Panc1 (cell line): ENCODE data around the gene RNF169.

Experiments used
- CTCF ChIP-seq: fragments of 450-650 bp; IDR thresholded peaks from 2 replicates; pipeline ENCODE4 v1.5.1; 2017; ENCODE audit warnings: mild to moderate bottlenecking
- POLR2AphosphoS5 ChIP-seq: IDR thresholded peaks from 2 replicates; pipeline ENCODE4 v1.6.1; 2012; ENCODE audit warnings: mild to moderate bottlenecking, low read depth, low read length, moderate library complexity
- TCF7L2 ChIP-seq: IDR thresholded peaks from 2 replicates; pipeline ENCODE4 v1.6.1; 2011; ENCODE audit warnings: mild to moderate bottlenecking, low read depth, low read length, inconsistent platforms
- TF ChIP-seq, protein P1 (sequence below), 2 experiments: IDR thresholded peaks; 2 replicates each; pipeline ENCODE4 v1.6.1; 2011 to 2012; ENCODE audit warnings: low read depth in 2 of 2, control low read depth in 1 of 2, low read length in 1 of 2, mild to moderate bottlenecking in 1 of 2, moderate library complexity in 1 of 2; ENCODE audit not compliant: insufficient read depth in 1 of 2

DNA sequence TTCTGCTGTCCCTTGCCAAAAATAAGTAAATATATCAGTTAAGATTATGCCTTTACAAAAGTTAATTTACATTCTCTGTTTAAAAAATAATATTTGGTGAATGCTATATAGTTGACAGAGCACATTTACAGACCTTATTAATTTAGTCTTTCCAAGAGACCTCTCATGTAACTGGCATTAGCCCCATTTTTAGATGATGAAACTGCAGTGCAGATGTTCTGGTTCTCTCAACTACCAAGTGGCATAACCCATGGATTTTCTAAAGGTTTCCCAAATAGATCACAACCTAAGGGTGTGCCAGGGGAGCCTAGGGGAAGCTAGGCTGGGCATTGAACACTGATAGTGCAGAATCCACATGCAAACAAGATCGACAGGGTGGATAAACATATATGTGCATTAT, 88.5 kb downstream of the RNF169 start:
- TF ChIP-seq CTCF (no peak), TCF7L2 (no peak), POLR2AphosphoS5 (no peak)
- TF ChIP-seq, protein P1, sequence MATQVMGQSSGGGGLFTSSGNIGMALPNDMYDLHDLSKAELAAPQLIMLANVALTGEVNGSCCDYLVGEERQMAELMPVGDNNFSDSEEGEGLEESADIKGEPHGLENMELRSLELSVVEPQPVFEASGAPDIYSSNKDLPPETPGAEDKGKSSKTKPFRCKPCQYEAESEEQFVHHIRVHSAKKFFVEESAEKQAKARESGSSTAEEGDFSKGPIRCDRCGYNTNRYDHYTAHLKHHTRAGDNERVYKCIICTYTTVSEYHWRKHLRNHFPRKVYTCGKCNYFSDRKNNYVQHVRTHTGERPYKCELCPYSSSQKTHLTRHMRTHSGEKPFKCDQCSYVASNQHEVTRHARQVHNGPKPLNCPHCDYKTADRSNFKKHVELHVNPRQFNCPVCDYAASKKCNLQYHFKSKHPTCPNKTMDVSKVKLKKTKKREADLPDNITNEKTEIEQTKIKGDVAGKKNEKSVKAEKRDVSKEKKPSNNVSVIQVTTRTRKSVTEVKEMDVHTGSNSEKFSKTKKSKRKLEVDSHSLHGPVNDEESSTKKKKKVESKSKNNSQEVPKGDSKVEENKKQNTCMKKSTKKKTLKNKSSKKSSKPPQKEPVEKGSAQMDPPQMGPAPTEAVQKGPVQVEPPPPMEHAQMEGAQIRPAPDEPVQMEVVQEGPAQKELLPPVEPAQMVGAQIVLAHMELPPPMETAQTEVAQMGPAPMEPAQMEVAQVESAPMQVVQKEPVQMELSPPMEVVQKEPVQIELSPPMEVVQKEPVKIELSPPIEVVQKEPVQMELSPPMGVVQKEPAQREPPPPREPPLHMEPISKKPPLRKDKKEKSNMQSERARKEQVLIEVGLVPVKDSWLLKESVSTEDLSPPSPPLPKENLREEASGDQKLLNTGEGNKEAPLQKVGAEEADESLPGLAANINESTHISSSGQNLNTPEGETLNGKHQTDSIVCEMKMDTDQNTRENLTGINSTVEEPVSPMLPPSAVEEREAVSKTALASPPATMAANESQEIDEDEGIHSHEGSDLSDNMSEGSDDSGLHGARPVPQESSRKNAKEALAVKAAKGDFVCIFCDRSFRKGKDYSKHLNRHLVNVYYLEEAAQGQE (IDR thresholded peaks at IDR 0.05; ENCODE audit: insufficient read depth in 1 of 2, low read depth in 2 of 2, low read length in 1 of 2): no peak
